Upper lobe of left lung (tissue), 6 donors: ENCODE data around the gene CIB4. TPM values are rescaled to one million over a fixed set of nuclear protein-coding genes. Genes with fewer than 3 reads are reported as not detected.

Source experiments
- ATAC-seq, 2 donors: fragments of 200-7000 bp; cut with Tn5 transposase; one replicate each; pipeline ENCODE4 v1.9.1; 2022; ENCODE audit warnings: mild to moderate bottlenecking in 2 of 2, moderate library complexity in 2 of 2; ENCODE audit not compliant: low FRiP score in 2 of 2
- DNase-seq, 2 donors: peaks; one replicate each; pipeline ENCODE4 v3.0.0-alpha.2; 2019 to 2020
- H3K27ac ChIP-seq, 4 donors: fragments of 200-600 bp; sonication (generic); one replicate each; pipeline ENCODE4 v1.5.1; 2016 to 2019
- H3K27me3 ChIP-seq, 4 donors: fragments of 200-600 bp; sonication (generic); one replicate each; pipeline ENCODE4 v1.5.1; 2017 to 2019
- H3K36me3 ChIP-seq, 4 donors: fragments of 200-600 bp; sonication (generic); one replicate each; pipeline ENCODE4 v1.5.1; 2016 to 2019
- H3K4me1 ChIP-seq, 4 donors: fragments of 200-600 bp; sonication (generic); one replicate each; pipeline ENCODE4 v1.5.1; 2018 to 2019
- H3K4me3 ChIP-seq, 4 donors: fragments of 200-600 bp; sonication (generic); one replicate each; pipeline ENCODE4 v1.5.1; 2017 to 2019; ENCODE audit warnings: mild to moderate bottlenecking in 2 of 4, moderate library complexity in 1 of 4
- H3K9me3 ChIP-seq, 4 donors: fragments of 200-600 bp; sonication (generic); one replicate each; pipeline ENCODE4 v1.5.1; 2018 to 2019
- CTCF ChIP-seq, 6 experiments: fragments of 450-650 bp in 4 of 6; fragments of 200-600 bp in 2 of 6; sonication (generic) in 2 of 6; IDR thresholded peaks; one replicate each; pipeline ENCODE4 v1.5.1; 2016 to 2019; ENCODE audit warnings: antibody characterized with exemption in 6 of 6
- EP300 ChIP-seq, 4 donors: sonication (generic); formaldehyde crosslinking; IDR thresholded peaks; one replicate each; pipeline ENCODE4 v1.5.1; 2017; ENCODE audit warnings: antibody characterized with exemption in 4 of 4, control low read depth in 2 of 4
- POLR2A ChIP-seq, 4 donors: fragments of 450-650 bp; IDR thresholded peaks; one replicate each; pipeline ENCODE4 v1.5.1; 2016 to 2017; ENCODE audit warnings: antibody characterized with exemption in 4 of 4, mild to moderate bottlenecking in 2 of 4
- POLR2AphosphoS5 ChIP-seq, 2 donors: sonication (generic); formaldehyde crosslinking; IDR thresholded peaks; one replicate each; pipeline ENCODE4 v1.5.1; 2017; ENCODE audit warnings: antibody characterized with exemption in 2 of 2
- WGBS, 2 donors: methylation state at CpG; one replicate each; pipeline ENCODE4 v1.1.5; 2017 to 2018; 5-methylcytosine and 5-hydroxymethylcytosine counted together
- total RNA-seq, 6 donors: library from RNA; depleted of rRNA in 4 of 6; stranded (reverse); fragments of >200 nt in 4 of 6; gene quantifications; one replicate each; pipeline versions ENCODE4 v1.1.0 to v1.2.1, GENCODE V29; 2016 to 2021
- donor health status: DM: no; HTN: no; CAD: no; lungs with moderate emphysema.
- donor health status: DM: no; HTN: yes; CAD: no; lungs with severe emphysema.

The CIB4 gene
- total RNA-seq, 6 donors from 2014 or later, result not detected

GRCh38 chr2:26672818-26673393 lies 31.7 kb upstream of the CIB4 start:
- H3K9me3 ChIP-seq, result no peaks in the 10 kb centered on the region
- 85 to 86% methylated on average over 8 to 9 of the region's 9 CpGs for WGBS, 2 donors
- DNase-seq (no peak), ATAC-seq (no peak)
- H3K4me3 ChIP-seq, result no peak overlapping the region
- no peak overlapping the region for H3K27ac ChIP-seq
- no peaks in the 10 kb centered on the region for H3K36me3 ChIP-seq
- H3K4me1 ChIP-seq, result no peaks in the 10 kb centered on the region
- TF ChIP-seq EP300 (IDR thresholded peaks at IDR 0.05) (no peak), CTCF (IDR thresholded peaks at IDR 0.05) (no peak), POLR2A (IDR thresholded peaks at IDR 0.05) (no peak), POLR2AphosphoS5 (IDR thresholded peaks at IDR 0.05) (no peak)
- no peaks in the 10 kb centered on the region for H3K27me3 ChIP-seq

GRCh38 chr2:26672112-26672817 lies 31.1 kb upstream of the CIB4 start:
- ATAC-seq (no peak), DNase-seq (no peak)
- WGBS, 2 donors, result 74 to 81% methylated on average over 10 to 11 of the region's 11 CpGs
- Histone ChIP-seq H3K27ac (no peak overlapping the region), H3K4me3 (no peak overlapping the region), H3K27me3 (no peaks in the 10 kb centered on the region), H3K9me3 (no peaks in the 10 kb centered on the region), H3K36me3 (no peaks in the 10 kb centered on the region), H3K4me1 (no peaks in the 10 kb centered on the region)
- no peak for TF ChIP-seq POLR2AphosphoS5 (IDR thresholded peaks at IDR 0.05)
- TF ChIP-seq EP300 (IDR thresholded peaks at IDR 0.05), result no peak
- no peak for TF ChIP-seq CTCF (IDR thresholded peaks at IDR 0.05)
- no peak for TF ChIP-seq POLR2A (IDR thresholded peaks at IDR 0.05)

GRCh38 chr2:26671691-26672090 lies 30.5 kb upstream of the CIB4 start:
- TF ChIP-seq POLR2AphosphoS5 (IDR thresholded peaks at IDR 0.05), result no peak
- no peak for TF ChIP-seq POLR2A (IDR thresholded peaks at IDR 0.05)
- TF ChIP-seq CTCF (IDR thresholded peaks at IDR 0.05), result no peak
- no peak for TF ChIP-seq EP300 (IDR thresholded peaks at IDR 0.05)
- no peaks in the 10 kb centered on the region for H3K9me3 ChIP-seq
- ATAC-seq (no peak), DNase-seq (no peak)
- no peaks in the 10 kb centered on the region for H3K36me3 ChIP-seq
- H3K27me3 ChIP-seq, result no peaks in the 10 kb centered on the region
- no peaks in the 10 kb centered on the region for H3K4me1 ChIP-seq
- no peak overlapping the region for H3K27ac ChIP-seq
- no peak overlapping the region for H3K4me3 ChIP-seq
- 80 to 82% methylated on average over 5 of the region's 5 CpGs for WGBS, 2 donors

GRCh38 chr2:26670931-26671460 lies 29.8 kb upstream of the CIB4 start:
- no peak for ATAC-seq
- TF ChIP-seq POLR2AphosphoS5 (IDR thresholded peaks at IDR 0.05) (no peak), EP300 (IDR thresholded peaks at IDR 0.05) (no peak), POLR2A (IDR thresholded peaks at IDR 0.05) (no peak), CTCF (IDR thresholded peaks at IDR 0.05) (no peak)
- Histone ChIP-seq H3K27ac (no peak overlapping the region), H3K27me3 (no peaks in the 10 kb centered on the region), H3K4me3 (no peak overlapping the region), H3K4me1 (no peaks in the 10 kb centered on the region), H3K36me3 (no peaks in the 10 kb centered on the region), H3K9me3 (no peaks in the 10 kb centered on the region)
- DNase-seq, result no peak
- WGBS, 2 donors, result 90 to 92% methylated on average over 4 to 5 of the region's 5 CpGs
